Fibroblast of peridontal ligament (primary cell): Measurements from ENCODE around the gene THEMIS.
A peak's percentile ranks its signal among the peaks of the same experiment; 100 is the strongest.

Experiments
- DNase-seq: peaks from one replicate; pipeline ENCODE4 v3.0.0-alpha.2; 2010; ENCODE audit errors: extremely low read depth

THEMIS gene

DNA sequence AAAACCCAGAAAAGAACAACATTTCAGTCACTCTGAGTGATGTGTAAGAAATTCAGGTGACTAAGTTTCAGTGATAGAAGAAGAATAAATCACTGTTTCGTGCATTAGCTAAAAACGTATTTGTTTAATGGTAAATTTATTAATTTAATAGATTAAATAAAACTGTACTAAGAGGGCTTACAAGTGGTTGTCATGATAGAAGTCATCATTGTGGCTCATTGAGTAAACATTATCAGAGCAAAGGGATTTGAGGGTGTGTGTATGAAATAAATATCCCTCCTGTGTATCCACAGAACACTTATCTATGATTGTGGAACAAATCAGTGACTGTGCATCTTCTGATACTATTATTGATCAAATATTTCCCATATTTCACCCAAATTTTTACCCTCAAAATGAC lies 40.1 kb downstream of the THEMIS start:
- no peak for DNase-seq

- DNase-seq, result no peak
Measured at GRCh38 chr6:127859956-127860355, 40.9 kb downstream of the THEMIS start.

DNA sequence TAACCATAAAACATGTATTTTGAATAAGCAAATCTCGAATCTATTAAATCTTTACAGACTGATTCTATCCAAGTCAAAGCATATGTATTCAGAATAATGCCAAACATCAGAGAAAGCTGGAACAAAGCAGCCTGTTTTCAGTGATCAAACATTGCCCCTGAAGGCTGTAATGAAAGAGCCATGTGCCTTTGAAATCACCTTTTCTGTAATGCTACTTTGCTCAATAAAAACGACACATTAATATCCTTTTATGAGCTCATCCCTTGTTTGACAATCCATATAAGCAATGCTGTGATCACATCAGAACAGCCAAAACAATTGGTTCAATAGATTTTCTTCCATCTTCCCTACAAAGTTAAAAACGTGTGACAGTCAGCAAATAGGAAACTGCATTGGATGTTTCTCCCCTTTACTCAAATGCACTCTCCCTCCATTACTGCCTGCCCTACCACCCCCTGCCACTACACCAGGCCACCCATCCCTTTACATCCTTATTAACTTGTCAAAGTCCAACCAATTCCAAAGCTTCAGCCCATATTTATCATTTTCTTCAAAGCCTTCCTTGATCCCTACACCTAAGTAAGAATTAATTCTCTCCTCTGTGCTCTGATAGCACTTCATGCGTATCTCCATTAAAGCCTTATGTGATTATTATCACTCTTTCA lies 42.0 kb downstream of the THEMIS start:
- no peak for DNase-seq

DNA sequence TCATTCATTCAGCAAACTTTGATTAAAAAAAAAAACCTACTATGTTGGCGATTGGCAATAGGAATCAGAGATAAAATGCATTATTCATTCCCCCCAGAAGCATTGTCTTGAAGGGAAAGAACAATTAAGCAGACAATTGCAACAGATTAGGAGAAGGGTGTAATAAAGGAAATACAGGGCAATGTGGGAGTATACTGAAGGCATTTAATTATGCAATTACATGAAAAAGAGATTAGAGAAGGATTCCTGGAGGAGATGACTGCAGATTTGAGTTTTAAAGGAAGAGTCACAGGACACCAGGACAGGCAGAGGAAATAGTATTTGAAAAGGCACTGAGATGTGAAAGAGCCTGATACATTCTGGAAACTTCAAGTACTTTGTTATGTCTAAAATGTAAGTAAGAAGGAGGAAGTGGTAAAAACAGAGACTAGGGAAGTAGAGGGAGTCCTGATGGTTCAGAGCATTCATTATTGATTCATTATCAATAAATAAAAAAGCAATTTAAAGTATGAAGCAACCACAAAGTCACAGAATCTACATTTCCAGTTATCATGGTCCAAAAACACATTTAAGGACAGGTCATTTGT lies 43.7 kb downstream of the THEMIS start:
- DNase-seq, result no peak

DNA sequence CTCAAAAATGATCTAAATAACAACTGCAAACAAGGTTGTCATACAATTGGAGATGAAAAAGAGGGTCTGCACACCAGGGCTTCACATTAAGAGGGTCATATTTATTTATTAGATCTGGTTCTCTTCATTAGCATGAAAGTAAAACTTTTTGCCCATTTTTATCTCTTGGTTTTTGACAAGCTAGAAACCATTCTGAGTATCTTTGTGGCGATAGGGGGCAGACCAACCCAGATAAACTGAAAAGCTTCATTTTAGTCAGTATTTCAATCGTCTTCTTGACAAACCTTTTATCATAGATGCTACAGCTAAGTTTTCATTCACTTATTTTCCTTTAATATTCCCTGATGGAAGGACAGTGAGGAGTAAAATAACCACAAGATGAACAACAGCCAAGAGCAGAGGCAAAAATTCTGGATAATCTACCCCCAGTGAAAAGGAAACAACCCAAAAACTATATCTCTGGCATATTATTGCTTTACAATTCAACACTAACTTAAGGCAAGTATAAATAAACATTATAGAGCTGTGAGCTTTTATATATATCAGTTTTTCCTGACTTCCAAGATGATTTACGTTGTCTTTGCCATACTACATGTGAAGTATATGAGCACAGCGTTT lies 45.2 kb downstream of the THEMIS start:
- peak; percentile 76 for DNase-seq

- DNase-seq, result peak; percentile 11
Measured at GRCh38 chr6:127854009-127854408, 46.8 kb downstream of the THEMIS start.

DNA sequence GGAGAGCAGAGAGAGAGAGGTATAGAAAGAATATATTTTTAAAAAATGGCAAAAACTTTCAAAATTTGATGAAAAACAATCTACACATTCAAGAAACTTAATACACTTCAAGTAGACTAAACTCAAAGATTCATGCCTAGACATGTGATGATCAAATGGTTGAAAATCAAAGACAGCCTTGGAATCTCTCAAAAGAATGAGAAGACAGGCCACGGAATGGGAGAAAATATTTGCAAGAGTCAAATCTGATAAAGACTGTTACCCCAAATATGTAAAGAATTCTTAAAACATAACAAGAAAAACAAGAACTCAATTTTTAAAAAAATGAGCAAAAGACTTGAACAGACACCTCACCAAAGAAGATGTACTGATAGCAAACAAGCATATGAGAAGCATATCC lies 49.7 kb downstream of the THEMIS start:
- DNase-seq, result peak; percentile 77

DNA sequence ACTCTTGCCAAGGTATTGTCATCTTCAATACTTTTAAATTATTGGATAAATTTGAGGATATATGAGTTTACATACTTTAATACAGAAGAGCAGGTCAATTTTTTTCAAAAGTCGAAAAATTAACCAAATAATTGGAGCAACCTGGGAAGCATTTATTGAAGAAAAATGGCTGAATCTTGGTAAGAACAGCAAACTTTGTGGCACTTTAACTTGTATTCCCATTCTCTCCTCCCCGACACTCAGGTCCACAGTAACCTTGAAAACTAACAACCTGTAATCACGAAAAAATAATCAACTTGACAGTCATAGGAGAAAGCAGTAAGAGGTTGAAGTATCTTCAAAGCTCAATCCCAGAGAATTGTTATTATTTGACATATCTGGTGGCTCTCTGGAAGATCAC lies 55.6 kb downstream of the THEMIS start:
- no peak for DNase-seq

DNA sequence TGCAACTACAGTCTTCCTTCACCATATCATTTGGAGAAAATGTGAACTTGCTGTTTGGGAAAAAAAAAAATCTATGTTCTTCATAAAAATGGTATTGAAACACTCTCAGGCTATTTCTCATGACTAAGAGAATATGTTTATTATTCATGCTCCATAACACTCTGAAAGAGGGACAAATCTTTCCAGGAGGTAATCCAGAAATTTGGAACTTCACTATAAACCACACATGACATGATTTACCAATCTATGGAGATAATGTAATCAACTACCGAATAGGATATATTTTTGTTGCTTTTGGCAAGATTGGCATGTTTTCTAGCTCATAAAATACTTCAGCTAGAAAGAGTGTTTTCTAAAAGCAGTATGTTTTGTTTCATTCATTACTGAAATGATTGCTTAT lies 56.3 kb downstream of the THEMIS start:
- peak; percentile 83 for DNase-seq

DNA sequence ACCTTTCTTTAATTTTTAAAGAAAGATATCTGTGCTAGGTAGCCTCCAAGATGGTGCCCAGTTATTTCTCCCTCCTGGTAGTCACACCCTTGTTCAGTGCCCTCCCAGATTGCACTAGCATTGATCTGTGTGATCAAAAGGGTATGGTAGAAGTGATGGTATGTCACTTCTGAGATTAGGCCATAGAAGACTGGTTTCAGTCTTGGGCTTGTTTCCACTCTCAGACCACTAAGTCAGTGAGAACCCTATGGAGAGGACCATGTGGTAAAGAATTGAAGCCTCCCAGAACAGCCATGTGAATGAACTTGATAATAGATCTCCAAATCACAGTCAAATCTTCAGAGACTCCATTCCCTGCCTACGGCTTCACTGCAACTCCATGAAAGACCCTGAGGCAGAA lies 57.3 kb downstream of the THEMIS start:
- no peak for DNase-seq

DNA sequence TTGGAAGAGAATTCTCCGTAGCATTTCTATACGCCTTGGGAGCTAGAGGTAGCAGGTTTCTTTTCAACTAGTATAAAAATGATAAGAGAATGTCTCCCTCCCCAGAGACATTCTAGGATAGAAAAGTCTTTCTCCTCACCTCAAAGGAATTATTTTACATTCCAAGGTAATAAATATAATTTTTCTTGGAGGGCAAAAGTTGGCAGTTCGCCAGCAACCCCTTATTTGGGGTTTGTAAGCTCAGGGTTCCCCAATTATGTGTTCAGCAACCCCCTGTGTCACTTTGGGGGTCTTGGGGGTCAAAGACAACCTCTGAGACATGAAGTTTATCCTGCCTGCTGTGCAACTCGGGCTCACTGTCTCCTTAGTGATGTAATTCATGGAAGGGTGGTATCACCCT lies 58.3 kb downstream of the THEMIS start:
- DNase-seq, result no peak

GRCh38 chr6:127841811-127842210 lies 59.0 kb downstream of the THEMIS start:
- DNase-seq, result peak; percentile 63

GRCh38 chr6:127834136-127834535 lies 66.7 kb downstream of the THEMIS start:
- DNase-seq, result no peak

GRCh38 chr6:127833336-127833735 lies 67.5 kb downstream of the THEMIS start:
- no peak for DNase-seq

GRCh38 chr6:127832381-127832780 lies 68.5 kb downstream of the THEMIS start:
- peak; percentile 25 for DNase-seq

DNA sequence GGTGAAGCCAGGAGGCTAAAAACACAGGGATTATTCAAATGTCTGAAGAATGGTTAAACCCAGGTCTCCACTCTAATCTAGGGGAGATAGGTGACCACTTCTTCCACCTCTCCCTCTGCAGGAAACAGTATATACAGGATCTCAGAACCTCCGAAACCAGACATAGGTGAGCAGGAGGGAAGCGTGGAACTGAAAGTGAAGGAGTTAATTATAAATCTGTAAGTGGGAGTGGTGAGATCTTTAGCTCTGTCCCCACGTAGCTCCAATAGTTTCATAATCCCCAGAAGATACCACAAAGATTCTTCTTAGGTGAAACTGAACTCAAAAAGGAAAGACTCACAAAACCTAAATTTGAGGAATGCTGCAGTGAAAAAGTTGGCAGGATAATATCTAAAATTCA lies 76.8 kb downstream of the THEMIS start:
- DNase-seq, result no peak

- DNase-seq, result no peak
Measured at GRCh38 chr6:127821431-127821830, 79.4 kb downstream of the THEMIS start.

GRCh38 chr6:127818149-127818548 lies 82.7 kb downstream of the THEMIS start:
- DNase-seq, result no peak

DNA sequence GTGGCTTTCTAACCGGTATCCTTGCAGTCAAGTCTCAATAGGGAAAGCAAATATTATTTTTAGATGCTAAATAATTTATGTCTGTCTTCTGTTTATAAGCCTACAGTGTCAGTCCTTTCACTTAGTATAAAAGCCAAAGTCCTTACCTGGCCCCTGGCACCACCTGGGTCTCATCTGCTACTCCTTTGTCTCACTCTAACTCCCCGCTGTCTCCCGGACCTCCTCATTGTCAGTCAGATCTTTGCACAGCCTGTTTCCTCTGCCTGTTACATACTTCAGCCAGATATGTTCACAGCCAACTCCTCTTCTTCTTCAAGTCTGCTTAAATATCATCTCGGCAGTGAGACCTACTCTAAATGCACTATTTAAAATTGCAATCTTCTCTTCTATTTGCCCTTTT lies 84.2 kb downstream of the THEMIS start:
- DNase-seq, result no peak

DNA sequence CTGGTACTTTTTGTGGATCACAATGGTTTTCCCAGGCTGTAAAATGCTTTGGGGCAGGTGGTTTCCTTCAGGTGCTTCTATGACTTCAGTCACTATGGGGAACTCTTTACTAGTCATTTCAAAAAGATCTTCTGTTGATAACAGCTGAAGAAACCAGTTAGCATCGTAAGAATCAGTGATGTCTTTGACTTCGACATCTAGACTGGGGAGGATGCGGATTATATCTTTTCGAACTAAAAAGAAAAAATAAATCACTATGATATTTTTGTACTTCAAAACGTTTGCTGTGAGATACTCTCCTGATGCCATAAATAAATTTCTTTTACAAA lies 87.2 kb downstream of the THEMIS start:
- DNase-seq, result no peak

DNA sequence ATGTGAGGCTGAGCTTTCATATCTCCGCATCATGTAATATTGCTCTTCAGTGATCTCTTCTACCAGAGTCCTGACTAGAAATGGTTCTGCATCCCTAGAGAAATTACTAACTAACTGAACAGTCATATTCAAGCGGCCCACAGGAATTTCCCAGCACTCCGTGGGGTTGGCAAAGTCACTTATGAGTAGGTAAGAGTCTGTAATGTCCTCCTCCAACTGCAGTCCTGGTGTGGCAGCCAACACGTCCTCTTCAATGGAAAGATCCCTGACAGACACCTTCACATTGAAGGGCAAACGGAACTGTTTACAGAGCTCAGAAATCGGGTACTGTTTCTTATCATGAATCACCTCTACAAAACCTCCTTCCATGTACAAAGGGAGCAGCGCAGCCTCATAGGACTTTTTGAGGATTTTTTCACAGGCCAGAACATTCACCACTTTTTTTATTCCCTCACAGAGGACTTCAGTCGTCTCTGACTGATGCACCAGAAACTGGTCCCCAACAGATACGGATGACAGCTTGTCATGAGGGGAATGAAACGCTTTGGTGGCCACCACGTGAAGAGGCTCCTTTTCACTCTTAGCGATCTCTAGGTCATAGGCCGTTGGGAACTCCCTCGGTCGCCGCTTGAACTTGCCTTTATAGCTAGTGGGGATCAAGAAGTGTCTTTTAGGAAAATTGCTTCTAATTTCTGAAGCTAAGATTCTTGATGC lies 87.7 kb downstream of the THEMIS start:
- DNase-seq, result no peak

- DNase-seq, result no peak
Measured at GRCh38 chr6:127811900-127812570, 88.8 kb downstream of the THEMIS start.
